Measurements from ENCODE around the gene RFLNA.

The RFLNA gene

DNA sequence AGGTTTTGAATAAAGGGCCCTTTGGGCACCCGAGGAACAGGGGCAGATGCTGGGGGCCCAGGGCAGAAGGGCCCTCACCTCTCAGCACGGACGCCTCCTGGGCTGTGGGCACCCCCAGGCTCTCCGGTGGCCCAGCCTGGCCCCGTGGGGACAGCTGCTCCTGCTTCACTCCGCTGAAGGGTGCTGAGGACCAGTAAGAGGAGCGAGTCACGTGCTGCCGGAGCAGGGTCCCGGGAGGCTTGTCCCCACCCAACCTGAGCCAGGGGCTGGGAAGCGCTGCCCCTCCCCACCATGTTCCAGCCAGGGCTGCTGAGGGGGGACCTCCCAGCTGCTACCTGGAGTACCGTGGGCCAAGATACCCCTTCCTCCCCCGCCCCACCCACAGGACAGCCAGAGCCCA is 59.5 kb downstream of the RFLNA start:
- DNase-seq (ENCODE audit: extremely low read depth in 1 of 2, low read depth in 1 of 2): no peak

DNA sequence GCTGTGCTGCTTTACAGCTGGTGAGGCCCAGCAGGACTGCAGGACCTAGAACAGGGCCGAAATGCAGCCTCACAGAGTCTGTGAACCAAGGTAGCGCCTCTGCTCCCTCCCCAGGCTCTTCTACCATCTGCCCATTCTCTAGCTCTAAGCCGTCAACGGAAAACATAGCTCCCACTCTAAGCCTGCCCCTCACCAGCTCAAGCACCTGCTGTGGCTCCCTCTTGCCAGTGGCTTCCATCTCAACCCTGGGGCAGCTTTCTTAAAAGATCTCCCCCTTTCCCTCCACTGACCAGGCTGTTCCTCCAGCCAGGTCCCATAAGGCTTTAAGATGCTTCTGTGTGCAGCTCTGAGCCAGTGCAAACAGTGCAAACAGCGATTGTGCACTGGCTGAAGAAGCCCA is 61.3 kb downstream of the RFLNA start:
- DNase-seq (ENCODE audit: extremely low read depth in 1 of 2, low read depth in 1 of 2): no peak

- DNase-seq (ENCODE audit: extremely low read depth in 1 of 2, low read depth in 1 of 2): no peak
Observed at GRCh38 chr12:124357616-124358015, 62.7 kb downstream of the RFLNA start.

DNA sequence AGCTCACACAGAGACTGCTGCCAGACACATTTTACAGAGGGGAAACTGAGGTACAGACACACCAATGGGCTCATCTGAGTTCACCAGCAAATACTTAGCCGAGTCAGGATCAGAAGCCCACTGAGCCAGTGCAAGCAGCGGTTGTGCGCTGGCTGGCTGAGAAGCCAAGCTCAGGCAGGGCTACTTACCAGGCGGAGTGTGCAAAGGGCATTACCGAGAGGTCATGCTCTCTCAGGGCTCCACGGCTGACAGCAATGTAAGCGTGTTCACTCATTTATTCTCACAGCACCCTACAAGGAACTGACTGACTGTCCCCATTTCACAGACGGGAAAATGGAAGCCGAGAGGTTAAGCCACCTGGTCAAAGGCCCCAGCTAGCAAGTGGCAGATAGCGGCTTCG is 63.7 kb downstream of the RFLNA start:
- DNase-seq (ENCODE audit: extremely low read depth in 1 of 2, low read depth in 1 of 2): no peak

- no peak for DNase-seq (ENCODE audit: extremely low read depth in 1 of 2, low read depth in 1 of 2)
Observed at GRCh38 chr12:124359671-124360581, 65.0 kb downstream of the RFLNA start.

DNA sequence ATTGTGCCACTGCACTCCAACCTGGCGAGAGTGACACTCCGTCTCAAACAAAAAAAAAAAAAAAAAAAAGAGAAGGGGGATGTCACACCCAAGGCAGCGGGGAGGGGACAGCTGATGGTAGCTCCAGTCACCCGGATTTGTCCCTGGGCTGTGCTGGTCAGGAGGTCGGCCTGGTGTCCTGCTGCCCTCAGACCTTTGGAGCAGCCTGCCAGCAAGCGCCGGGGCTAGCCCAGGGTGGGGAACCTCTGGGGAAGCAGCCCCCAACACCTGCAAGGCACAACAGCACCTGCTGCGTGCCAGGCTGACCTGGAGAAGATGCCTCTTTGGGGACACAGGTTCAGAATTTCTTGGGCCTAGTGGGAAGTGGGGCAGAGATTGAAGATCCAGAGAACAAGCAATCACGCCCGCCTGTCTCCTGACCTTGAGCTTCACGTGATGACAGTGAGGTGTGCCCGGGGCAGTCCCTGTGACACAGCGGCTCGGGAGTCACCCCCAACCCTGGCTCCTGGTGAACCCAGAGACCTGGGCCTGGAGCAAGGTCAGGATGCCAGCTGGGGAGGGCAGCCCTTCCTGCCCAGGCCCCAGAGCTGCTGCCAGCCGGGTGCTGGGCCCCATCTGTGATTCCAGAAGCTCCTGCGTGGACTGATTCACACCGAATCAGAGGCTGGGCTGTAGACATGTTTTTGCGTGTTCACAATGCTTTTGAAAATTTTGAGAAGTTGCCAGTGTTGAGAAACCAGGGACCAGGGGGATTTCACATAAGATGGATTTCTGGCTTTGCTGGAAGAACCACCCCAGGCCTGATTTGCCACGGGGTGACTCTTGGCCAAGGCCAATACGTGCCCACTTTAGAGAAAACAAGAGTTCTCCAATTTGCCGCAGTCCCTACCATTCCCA is 66.4 kb downstream of the RFLNA start:
- DNase-seq (ENCODE audit: extremely low read depth in 1 of 2, low read depth in 1 of 2): no peak

GRCh38 chr12:124361996-124362395 is 67.1 kb downstream of the RFLNA start:
- DNase-seq (ENCODE audit: extremely low read depth in 1 of 2, low read depth in 1 of 2): no peak

- DNase-seq (ENCODE audit: extremely low read depth in 1 of 2, low read depth in 1 of 2): no peak
Observed at GRCh38 chr12:124363353-124363965, 68.6 kb downstream of the RFLNA start.

DNA sequence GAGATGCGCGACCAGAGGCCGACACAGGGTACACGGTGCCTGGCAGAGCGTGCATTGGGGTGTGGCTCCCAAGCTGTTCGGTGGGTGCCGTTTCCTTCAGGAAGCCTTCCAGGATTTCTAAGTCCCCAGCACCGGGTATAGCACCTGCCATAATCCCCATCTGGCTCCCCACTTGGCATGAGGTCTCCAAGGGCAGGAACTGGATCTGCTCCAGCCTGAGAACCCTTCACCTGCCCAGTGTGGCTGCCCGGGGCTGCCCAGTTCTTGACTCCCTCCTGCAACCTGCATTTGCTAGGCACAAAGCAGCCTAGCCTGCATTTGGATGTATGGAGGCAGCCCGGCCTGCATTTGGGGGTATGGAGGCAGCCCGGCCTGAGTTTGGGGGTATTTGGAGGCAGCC is 69.7 kb downstream of the RFLNA start:
- DNase-seq (ENCODE audit: extremely low read depth in 1 of 2, low read depth in 1 of 2): no peak

All from activated CD8-positive, alpha-beta memory T cell treated with anti-CD3 and anti-CD28 coated beads for 1 hour (primary cell).